ENCODE results near the gene SERPINB12. TPM values are rescaled to one million over a fixed set of nuclear protein-coding genes. Genes with fewer than 3 reads are reported as not detected.

Gene SERPINB12
- total and polyA plus RNA-seq, 2 donors (not counting 3 experiments of a cell fraction or from before 2014, with no cell fraction given), result not detected

DNA sequence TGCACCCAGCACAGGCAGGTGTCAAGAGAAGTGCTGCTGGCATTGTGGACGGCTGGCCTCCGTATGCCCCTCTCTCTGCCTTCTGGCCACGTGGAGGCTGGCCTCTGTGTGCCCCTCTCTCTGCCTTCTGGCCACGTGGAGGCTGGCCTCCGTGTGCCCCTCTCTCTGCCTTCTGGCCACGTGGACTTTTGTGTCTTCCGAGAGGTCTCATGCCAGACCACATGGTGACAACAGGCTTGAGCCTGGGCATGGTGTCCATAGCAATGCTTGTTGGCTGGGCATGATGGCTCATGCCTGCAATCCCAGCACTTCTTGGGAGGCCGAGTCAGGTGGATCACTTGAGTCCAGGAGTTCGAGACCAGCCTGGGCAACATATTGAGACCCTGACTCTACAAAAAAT is 25.7 kb downstream of the SERPINB12 start:
- CTCF ChIA-PET, result interaction anchor here (0.6 to 1.8 kb wide), 4 partner anchors 10 to 49 kb away, joined by 3 to 7 read pairs (median 5); no protein-coding TSS in a partner anchor

DNA sequence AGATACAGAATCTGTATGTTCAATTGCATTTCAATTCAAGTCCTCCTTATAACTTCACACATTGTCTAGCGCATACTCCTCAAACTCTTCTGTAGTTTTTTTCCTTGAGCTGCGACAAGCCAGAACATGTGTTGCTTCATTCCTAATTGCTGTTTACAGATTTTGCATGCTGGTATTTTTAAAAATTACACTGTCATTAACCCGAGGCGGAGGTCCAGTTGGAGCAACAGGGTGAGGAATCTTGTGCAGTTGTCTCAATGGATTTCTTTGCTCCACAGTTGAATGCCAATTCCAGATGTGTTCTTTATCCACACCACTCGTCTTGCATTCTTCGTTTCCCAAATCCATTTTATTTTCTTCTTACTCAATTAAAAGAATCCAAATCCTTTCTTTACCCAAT is 28.6 kb downstream of the SERPINB12 start:
- Histone ChIP-seq H2AFZ (ENCODE audit: low read depth, low read length) (no peak overlapping the region), H3K4me1 (ENCODE audit: control insufficient read depth, extremely low read depth, insufficient read depth, low read length) (no peaks in the 10 kb centered on the region), H3K9me1 (replicated peaks; ENCODE audit: control insufficient read depth, extremely low read depth, insufficient read depth, low read length) (no peaks in the 10 kb centered on the region), H3K79me2 (ENCODE audit: control insufficient read depth, insufficient read depth, low read length) (no peaks in the 10 kb centered on the region), H4K20me1 (replicated peaks; ENCODE audit: control insufficient read depth, extremely low read depth, insufficient read depth, low read length) (no peaks in the 10 kb centered on the region), H3K36me3 (ENCODE audit: control insufficient read depth in 2 of 2, extremely low read depth in 1 of 2, insufficient read depth in 2 of 2, low read length in 2 of 2) (no peaks in the 10 kb centered on the region), H3K4me3 (replicated peaks in 1 of 3; ENCODE audit: insufficient read depth in 1 of 3, low read depth in 1 of 3, low read length in 3 of 3) (no peak overlapping the region), H3K27me3 (ENCODE audit: control insufficient read depth in 2 of 2, insufficient read depth in 2 of 2, low read length in 2 of 2) (no peaks in the 10 kb centered on the region), H3K9ac (replicated peaks; ENCODE audit: extremely low read depth, insufficient read depth, low read length) (no peak overlapping the region), H3K9me3 (replicated peaks; ENCODE audit: control insufficient read depth, insufficient read depth, low read length) (no peaks in the 10 kb centered on the region), H3K27ac (ENCODE audit: insufficient read depth, low read depth, low read length) (no peak overlapping the region), H3K4me2 (ENCODE audit: insufficient read depth, low read length) (no peak overlapping the region)
- intact Hi-C loops (cut with micrococcal nuclease), result no loop called here
- TF ChIP-seq POLR2A (IDR thresholded peaks at IDR 0.05; ENCODE audit: low read depth, low read length), result no peak
- no peak for TF ChIP-seq MYC (IDR thresholded peaks at IDR 0.05; ENCODE audit: low read depth, low read length)
- TF ChIP-seq JUN (IDR thresholded peaks at IDR 0.05; ENCODE audit: borderline replicate concordance, insufficient read depth, insufficient read length, low read depth), result no peak
- DNase-seq (ENCODE audit: low read depth, low spot score) (no peak), FAIRE-seq (no peak)
- POLR2A ChIA-PET, result no interaction called here
- CTCF ChIA-PET, result no interaction called here
- no TSS peak for BruUV-seq (replicated peaks)
- dilution Hi-C loops (cut with MboI; ENCODE audit: extremely low pct_ligation_motif_present, low sequenced_read_pairs), result no loop called here

More for the DNA sequence above, 25.7 kb downstream of the SERPINB12 start:
- no peak overlapping the region for H3K27ac ChIP-seq (ENCODE audit: insufficient read depth, low read depth, low read length)
- intact Hi-C loops (cut with micrococcal nuclease) (no loop called here), dilution Hi-C loops (cut with MboI; ENCODE audit: extremely low pct_ligation_motif_present, low sequenced_read_pairs) (no loop called here)
- FAIRE-seq (no peak), DNase-seq (ENCODE audit: low read depth, low spot score) (no peak)
- no peaks in the 10 kb centered on the region for H4K20me1 ChIP-seq (replicated peaks; ENCODE audit: control insufficient read depth, extremely low read depth, insufficient read depth, low read length)
- no peak for TF ChIP-seq POLR2AphosphoS5 (IDR thresholded peaks at IDR 0.05; ENCODE audit: insufficient read depth, low read depth, low read length)
- TF ChIP-seq, protein P1, sequence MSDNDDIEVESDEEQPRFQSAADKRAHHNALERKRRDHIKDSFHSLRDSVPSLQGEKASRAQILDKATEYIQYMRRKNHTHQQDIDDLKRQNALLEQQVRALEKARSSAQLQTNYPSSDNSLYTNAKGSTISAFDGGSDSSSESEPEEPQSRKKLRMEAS (IDR thresholded peaks at IDR 0.05; ENCODE audit: insufficient read depth, insufficient read length), result no peak
- no peaks in the 10 kb centered on the region for H3K36me3 ChIP-seq (ENCODE audit: control insufficient read depth in 2 of 2, extremely low read depth in 1 of 2, insufficient read depth in 2 of 2, low read length in 2 of 2)
- no peaks in the 10 kb centered on the region for H3K4me1 ChIP-seq (ENCODE audit: control insufficient read depth, extremely low read depth, insufficient read depth, low read length)
- H3K79me2 ChIP-seq (ENCODE audit: control insufficient read depth, insufficient read depth, low read length), result no peaks in the 10 kb centered on the region
- no peak overlapping the region for H2AFZ ChIP-seq (ENCODE audit: low read depth, low read length)
- H3K9me1 ChIP-seq (replicated peaks; ENCODE audit: control insufficient read depth, extremely low read depth, insufficient read depth, low read length), result no peaks in the 10 kb centered on the region
- H3K4me2 ChIP-seq (ENCODE audit: insufficient read depth, low read length), result no peak overlapping the region
- POLR2A ChIA-PET, result no interaction called here
- no peaks in the 10 kb centered on the region for H3K27me3 ChIP-seq (ENCODE audit: control insufficient read depth in 2 of 2, insufficient read depth in 2 of 2, low read length in 2 of 2)
- H3K4me3 ChIP-seq (replicated peaks in 1 of 3; ENCODE audit: insufficient read depth in 1 of 3, low read depth in 1 of 3, low read length in 3 of 3), result no peak overlapping the region
- H3K9ac ChIP-seq (replicated peaks; ENCODE audit: extremely low read depth, insufficient read depth, low read length), result no peak overlapping the region
- H3K9me3 ChIP-seq (replicated peaks; ENCODE audit: control insufficient read depth, insufficient read depth, low read length), result no peaks in the 10 kb centered on the region
- no TSS peak for BruUV-seq (replicated peaks)

Data from endothelial cell of umbilical vein (primary cell).